HL-60 (cell line): ENCODE data around the gene SLC24A3.
A peak's percentile ranks its signal among the peaks of the same experiment; 100 is the strongest.

ENCODE experiments used
- DNase-seq, 2 experiments: peaks; one replicate each; pipeline ENCODE4 v3.0.0-alpha.2; 2010 to 2020; ENCODE audit warnings: low read depth in 1 of 2, low spot score in 1 of 2
- H3K27ac ChIP-seq: fragments of 250-450 bp; sonication (Bioruptor Pico); replicated peaks from 2 replicates; pipeline ENCODE4 v1.5.1; 2020; ENCODE audit warnings: mild to moderate bottlenecking, moderate library complexity
- H3K27me3 ChIP-seq: fragments of 250-450 bp; sonication (Bioruptor Pico); 2 replicates; pipeline ENCODE4 v1.5.1; 2021; ENCODE audit warnings: mild to moderate bottlenecking, moderate library complexity; ENCODE audit not compliant: insufficient read depth, poor library complexity, severe bottlenecking
- H3K4me3 ChIP-seq: replicated peaks from 2 replicates; pipeline ENCODE4 v1.5.1; 2011; ENCODE audit warnings: mild to moderate bottlenecking, control low read depth, low read length; ENCODE audit not compliant: insufficient read depth
- CTCF ChIP-seq: IDR thresholded peaks from one replicate; pipeline ENCODE4 v1.5.1; 2011; ENCODE audit warnings: low read length, control low read depth, inconsistent platforms; ENCODE audit not compliant: insufficient read depth
- GABPA ChIP-seq: IDR thresholded peaks from 2 replicates; pipeline ENCODE4 v1.6.1; 2012; ENCODE audit warnings: low read depth
- POLR2AphosphoS5 ChIP-seq: IDR thresholded peaks from 2 replicates; pipeline ENCODE4 v1.6.1; 2012; ENCODE audit warnings: low read depth
- REST ChIP-seq: IDR thresholded peaks from 2 replicates; pipeline ENCODE4 v1.6.1; 2012; ENCODE audit warnings: low read depth; ENCODE audit not compliant: insufficient replicate concordance
- SPI1 ChIP-seq: IDR thresholded peaks from 2 replicates; pipeline ENCODE4 v1.6.1; 2012; ENCODE audit warnings: low read depth, mild to moderate bottlenecking, borderline replicate concordance

Gene SLC24A3

GRCh38 chr20:19244291-19244690 lies 31.8 kb downstream of the SLC24A3 start:
- no peak for DNase-seq
- TF ChIP-seq GABPA (no peak), SPI1 (no peak), CTCF (no peak), POLR2AphosphoS5 (no peak), REST (no peak)
- Histone ChIP-seq H3K27me3 (peaks cover 9% of the 10 kb centered on the region), H3K4me3 (no peak overlapping the region), H3K27ac (no peak overlapping the region)

- no peak for TF ChIP-seq POLR2AphosphoS5
- no peak for TF ChIP-seq SPI1
- no peak for TF ChIP-seq CTCF
- TF ChIP-seq GABPA, result no peak
- no peak for TF ChIP-seq REST
- peak in 1 of 2 experiments; percentile 11 for DNase-seq
- no peak overlapping the region for H3K4me3 ChIP-seq
- H3K27ac ChIP-seq, result no peak overlapping the region
- peaks cover 9% of the 10 kb centered on the region for H3K27me3 ChIP-seq
These were observed 36.9 kb downstream of the SLC24A3 start for GRCh38 chr20:19249106-19249879.

GRCh38 chr20:19250346-19250745 lies 37.9 kb downstream of the SLC24A3 start:
- TF ChIP-seq SPI1 (no peak), GABPA (no peak), POLR2AphosphoS5 (no peak)
- DNase-seq, result no peak
- Histone ChIP-seq H3K27ac (no peak overlapping the region), H3K27me3 (peaks cover 6% of the 10 kb centered on the region), H3K4me3 (no peak overlapping the region)

- H3K27me3 ChIP-seq, result peaks cover 6% of the 10 kb centered on the region
These were observed 39.1 kb downstream of the SLC24A3 start for GRCh38 chr20:19251506-19251905.

More at GRCh38 chr20:19251506-19251905, 39.1 kb downstream of the SLC24A3 start:
- Histone ChIP-seq H3K4me3 (no peak overlapping the region), H3K27ac (no peak overlapping the region)
- TF ChIP-seq POLR2AphosphoS5 (no peak), GABPA (no peak), CTCF (no peak), REST (no peak), SPI1 (no peak)
- no peak for DNase-seq
